Kidney epithelial cell (primary cell): Measurements from ENCODE around the gene CA10. TPM values are rescaled to one million over a fixed set of nuclear protein-coding genes. Genes with fewer than 3 reads are reported as not detected.

Source experiments
- DNase-seq: peaks from one replicate; pipeline ENCODE4 v3.0.0-alpha.2; 2010; ENCODE audit warnings: low read depth
- H3K27me3 ChIP-seq: 2 replicates; pipeline ENCODE4 v1.6.0; 2011; ENCODE audit warnings: low read length; ENCODE audit not compliant: control insufficient read depth, insufficient read depth
- H3K36me3 ChIP-seq: 2 replicates; pipeline ENCODE4 v1.5.1; 2011; ENCODE audit warnings: low read length; ENCODE audit not compliant: control insufficient read depth, insufficient read depth
- H3K4me3 ChIP-seq: 2 replicates; pipeline ENCODE4 v1.5.1; 2011; ENCODE audit warnings: low read depth, mild to moderate bottlenecking, control low read depth, low read length
- CTCF ChIP-seq: IDR thresholded peaks from 2 replicates; pipeline ENCODE4 v1.5.1; 2011; ENCODE audit warnings: mild to moderate bottlenecking, moderate library complexity, low read length, control low read depth, inconsistent platforms; ENCODE audit not compliant: insufficient read depth, poor library complexity, severe bottlenecking
- total RNA-seq: library from RNA; depleted of rRNA; stranded (reverse); fragments of >200 nt; gene quantifications from 2 replicates; pipeline ENCODE4 v1.2.3, GENCODE V29; 2015

CA10 gene
- total RNA-seq, 1 donor from 2014 or later = 0.13 TPM

GRCh38 chr17:51888816-51889215 is 269.7 kb downstream of the CA10 start:
- no peak for TF ChIP-seq CTCF
- Histone ChIP-seq H3K36me3 (no peaks in the 10 kb centered on the region), H3K27me3 (no peaks in the 10 kb centered on the region), H3K4me3 (no peak overlapping the region)
- no peak for DNase-seq

- no peak for TF ChIP-seq CTCF
- H3K4me3 ChIP-seq = no peak overlapping the region
- DNase-seq = no peak
- H3K36me3 ChIP-seq = no peaks in the 10 kb centered on the region
- H3K27me3 ChIP-seq = no peaks in the 10 kb centered on the region
Measured at GRCh38 chr17:51876986-51877385, 281.5 kb downstream of the CA10 start.

- TF ChIP-seq CTCF = no peak
- Histone ChIP-seq H3K27me3 (no peaks in the 10 kb centered on the region), H3K4me3 (no peak overlapping the region), H3K36me3 (no peaks in the 10 kb centered on the region)
- no peak for DNase-seq
Measured at GRCh38 chr17:51873302-51873701, 285.2 kb downstream of the CA10 start.

GRCh38 chr17:51869387-51869786 is 289.1 kb downstream of the CA10 start:
- H3K27me3 ChIP-seq = no peaks in the 10 kb centered on the region
- no peak for TF ChIP-seq CTCF
- DNase-seq = no peak
- H3K36me3 ChIP-seq = no peaks in the 10 kb centered on the region
- no peak overlapping the region for H3K4me3 ChIP-seq

GRCh38 chr17:51860954-51861561 is 297.5 kb downstream of the CA10 start:
- no peak overlapping the region for H3K4me3 ChIP-seq
- no peaks in the 10 kb centered on the region for H3K27me3 ChIP-seq
- H3K36me3 ChIP-seq = no peaks in the 10 kb centered on the region
- DNase-seq = no peak
- peak; percentile 74 for TF ChIP-seq CTCF

- H3K4me3 ChIP-seq = no peak overlapping the region
- H3K27me3 ChIP-seq = no peaks in the 10 kb centered on the region
- H3K36me3 ChIP-seq = no peaks in the 10 kb centered on the region
- no peak for TF ChIP-seq CTCF
- no peak for DNase-seq
Measured at GRCh38 chr17:51857052-51857597, 301.4 kb downstream of the CA10 start.
